Neuronal stem cell (in vitro differentiated cells): ENCODE measurements around the gene FCGR1A. TPM values are rescaled to one million over a fixed set of nuclear protein-coding genes. Genes with fewer than 3 reads are reported as not detected.
"Not testable (repeated sequence)": the region's sequence is repeated elsewhere in the genome, so short reads cannot be mapped to it uniquely, and the experiment has no call there.

ENCODE experiments used
- DNase-seq: peaks from one replicate; pipeline ENCODE4 v3.0.0-alpha.2; 2013; ENCODE audit warnings: low spot score
- H2AFZ ChIP-seq: one replicate; pipeline ENCODE4 v1.6.1; 2013; ENCODE audit warnings: mild to moderate bottlenecking, low read length, inconsistent platforms
- H2AK5ac ChIP-seq: 2 replicates; pipeline ENCODE4 v1.6.1; 2013; ENCODE audit warnings: low read depth, mild to moderate bottlenecking, inconsistent platforms, low read length, moderate library complexity, mixed read lengths
- H2BK120ac ChIP-seq: 2 replicates; pipeline ENCODE4 v1.6.1; 2013; ENCODE audit warnings: low read depth, mild to moderate bottlenecking, inconsistent platforms, low read length, moderate library complexity, mixed read lengths
- H2BK12ac ChIP-seq: one replicate; pipeline ENCODE4 v1.6.1; 2013; ENCODE audit warnings: low read length, inconsistent platforms
- H2BK15ac ChIP-seq: 2 replicates; pipeline ENCODE4 v1.6.1; 2013; ENCODE audit warnings: mild to moderate bottlenecking, low read length, inconsistent platforms, mixed read lengths
- H2BK5ac ChIP-seq: one replicate; pipeline ENCODE4 v1.6.1; 2013; ENCODE audit warnings: inconsistent platforms, mild to moderate bottlenecking, low read length, moderate library complexity
- H3K14ac ChIP-seq: one replicate; pipeline ENCODE4 v1.6.1; 2013; ENCODE audit warnings: low read length, inconsistent platforms
- H3K18ac ChIP-seq: 2 replicates; pipeline ENCODE4 v1.6.1; 2013; ENCODE audit warnings: low read length, inconsistent platforms
- H3K23ac ChIP-seq: 2 replicates; pipeline ENCODE4 v1.6.1; 2013; ENCODE audit warnings: low read depth, mild to moderate bottlenecking, mixed read lengths, low read length, inconsistent platforms; ENCODE audit not compliant: poor library complexity
- H3K27ac ChIP-seq: replicated peaks from 3 replicates; pipeline ENCODE4 v1.5.1; 2013; ENCODE audit warnings: low read length, inconsistent platforms
- H3K27me3 ChIP-seq, 3 experiments: 2 replicates each; pipeline ENCODE4 v1.6.1; 2013; ENCODE audit warnings: low read length in 3 of 3, mild to moderate bottlenecking in 2 of 3, inconsistent platforms in 1 of 3, low read depth in 1 of 3, mixed read lengths in 1 of 3, moderate library complexity in 1 of 3; ENCODE audit not compliant: control insufficient read depth in 3 of 3, insufficient read depth in 3 of 3
- H3K36me3 ChIP-seq, 2 donors: replicated peaks in 1 of 2; 2 replicates each; pipeline ENCODE4 v1.6.1; 2013; ENCODE audit warnings: low read length in 2 of 2; ENCODE audit not compliant: control insufficient read depth in 2 of 2, insufficient read depth in 2 of 2
- H3K4ac ChIP-seq: 2 replicates; pipeline ENCODE4 v1.6.1; 2013; ENCODE audit warnings: inconsistent platforms, mild to moderate bottlenecking, low read length, moderate library complexity
- H3K4me1 ChIP-seq, 2 donors: 1 replicate in 1 of 2; 2 replicates in 1 of 2; pipeline ENCODE4 v1.6.1; 2013; ENCODE audit warnings: low read length in 2 of 2, low read depth in 1 of 2; ENCODE audit not compliant: control insufficient read depth in 2 of 2, insufficient read depth in 1 of 2
- H3K4me2 ChIP-seq: one replicate; pipeline ENCODE4 v1.6.1; 2013; ENCODE audit warnings: mild to moderate bottlenecking, low read length, inconsistent platforms; ENCODE audit not compliant: insufficient read depth, poor library complexity, severe bottlenecking
- H3K4me3 ChIP-seq, 2 donors: 2 replicates each; pipeline ENCODE4 v1.5.1; 2013; ENCODE audit warnings: low read length in 2 of 2, mild to moderate bottlenecking in 2 of 2, inconsistent platforms in 1 of 2, moderate library complexity in 1 of 2
- H3K79me1 ChIP-seq: one replicate; pipeline ENCODE4 v1.6.1; 2013; ENCODE audit warnings: low read depth, mild to moderate bottlenecking, inconsistent platforms, low read length, moderate library complexity
- H3K9ac ChIP-seq: one replicate; pipeline ENCODE4 v1.6.1; 2013; ENCODE audit warnings: mild to moderate bottlenecking, low read depth, low read length, inconsistent platforms; ENCODE audit not compliant: poor library complexity
- H3K9me3 ChIP-seq, 2 donors: replicated peaks in 1 of 2; 2 replicates each; pipeline versions ENCODE3 to v1.6.1; 2013; ENCODE audit warnings: low read length in 2 of 2, mild to moderate bottlenecking in 2 of 2, inconsistent platforms in 1 of 2, low read depth in 1 of 2, mixed read lengths in 1 of 2, moderate library complexity in 1 of 2; ENCODE audit not compliant: control insufficient read depth in 2 of 2, insufficient read depth in 1 of 2
- H4K8ac ChIP-seq: one replicate; pipeline ENCODE4 v1.6.1; 2013; ENCODE audit warnings: low read depth, mild to moderate bottlenecking, inconsistent platforms, low read length, moderate library complexity
- H4K91ac ChIP-seq: one replicate; pipeline ENCODE4 v1.6.1; 2013; ENCODE audit warnings: low read length, low read depth, mild to moderate bottlenecking, inconsistent platforms; ENCODE audit not compliant: poor library complexity
- WGBS, 2 donors: extraction: QIAGEN DNeasy Blood & Tissue Kit; methylation state at CpG; one replicate each; pipeline ENCODE4 v1.1.7; 2013; ENCODE audit warnings: missing lambda C conversion rate in 2 of 2, mixed read lengths in 1 of 2; ENCODE audit not compliant: insufficient read length in 2 of 2, insufficient replicate concordance in 1 of 2; ENCODE audit errors: extremely low coverage in 2 of 2; 5-methylcytosine and 5-hydroxymethylcytosine counted together
- polyA plus RNA-seq, 2 experiments: library from polyadenylated mRNA; stranded (reverse); fragments of 200-250 nt; gene quantifications; one replicate each; pipeline ENCODE4 v1.2.3, GENCODE V29; 2013

The FCGR1A gene
- polyA plus RNA-seq (2013, experiment 1 of 2), result not detected
- polyA plus RNA-seq (2013, experiment 2 of 2), result not detected

DNA sequence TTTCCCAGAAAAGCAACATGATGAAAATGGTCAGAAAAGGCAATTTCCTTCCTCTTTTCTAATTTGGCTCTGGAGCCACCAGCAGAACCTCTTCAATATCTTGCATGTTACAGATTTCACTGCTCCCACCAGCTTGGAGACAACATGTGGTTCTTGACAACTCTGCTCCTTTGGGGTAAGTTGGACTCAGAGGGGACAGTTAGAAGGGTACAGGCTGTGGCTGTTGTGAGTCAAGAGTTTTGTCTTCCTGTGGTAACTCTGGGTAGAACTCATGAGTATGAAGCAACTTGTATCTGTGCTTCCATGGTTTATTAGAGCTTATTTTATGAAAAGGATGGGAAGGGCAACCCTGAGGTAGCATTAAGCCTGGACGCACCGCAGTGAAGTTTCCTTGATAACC, at the start of gene FCGR1A:
Gene FCGR1A, plus strand, starts transcription at position 95 of the 400 bp plus-strand sequence. Its CDS starts 50 bp downstream, at position 145.
- H3K9me3 ChIP-seq, H3K4me1 ChIP-seq, H3K23ac ChIP-seq, H2BK12ac ChIP-seq, H2AK5ac ChIP-seq, H3K27ac ChIP-seq, H3K36me3 ChIP-seq, H3K9ac ChIP-seq, H3K4me3 ChIP-seq, H3K14ac ChIP-seq, H2BK120ac ChIP-seq, H4K8ac ChIP-seq, H3K27me3 ChIP-seq, H3K79me1 ChIP-seq, DNase-seq, H3K4me2 ChIP-seq, H3K4ac ChIP-seq, H2AFZ ChIP-seq, H2BK15ac ChIP-seq, H4K91ac ChIP-seq, H3K18ac ChIP-seq, H2BK5ac ChIP-seq: not testable (repeated sequence)
- no CpG with 5 or more reads among the region's 2 CpGs for WGBS, 2 donors

DNA sequence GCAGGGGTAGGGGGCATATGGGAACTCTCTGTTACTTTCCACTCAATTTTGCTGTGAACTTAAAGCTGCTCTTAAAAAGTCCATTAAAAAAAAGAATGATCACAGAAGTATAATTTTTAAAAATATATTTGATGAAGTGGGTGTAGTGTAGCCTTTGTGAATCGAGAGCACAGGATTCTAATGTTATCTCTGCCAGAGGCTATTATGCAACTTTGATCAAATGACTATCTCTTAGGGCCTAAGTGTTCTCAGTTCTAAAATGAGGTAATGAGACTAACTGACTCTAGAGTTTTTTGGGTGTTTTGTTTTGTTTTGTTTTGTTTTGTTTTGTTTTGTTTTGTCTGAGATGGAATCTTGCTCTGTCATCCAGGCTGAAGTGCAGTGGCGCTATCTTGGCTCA, 49.7 kb upstream of the FCGR1A start:
- WGBS, 2 donors, result no CpG with 5 or more reads among the region's 2 CpGs
- H3K9ac ChIP-seq, result not testable (repeated sequence)

DNA sequence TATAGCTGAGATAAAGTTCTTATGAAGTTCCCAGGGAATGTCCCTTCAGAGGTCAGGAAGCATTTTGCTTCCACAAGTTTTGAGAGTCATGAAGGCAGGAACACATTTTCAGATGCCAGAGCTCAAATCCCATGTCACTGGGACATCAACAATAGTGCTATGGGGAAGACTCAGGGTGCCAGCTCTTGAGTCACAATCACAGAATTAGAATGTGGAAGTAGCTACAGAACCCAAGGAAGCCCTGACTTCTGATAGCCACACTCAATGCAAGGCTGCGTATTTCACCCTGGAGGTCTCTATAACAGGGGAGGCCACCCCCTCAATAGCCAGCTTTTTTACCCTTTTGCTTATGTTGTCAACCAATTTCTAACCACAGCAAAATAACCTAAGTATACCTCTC, 47.8 kb upstream of the FCGR1A start:
- H3K4me3 ChIP-seq, H2BK12ac ChIP-seq, DNase-seq, H3K4me1 ChIP-seq, H3K4me2 ChIP-seq, H2AFZ ChIP-seq, H3K36me3 ChIP-seq, H4K8ac ChIP-seq, H3K9ac ChIP-seq, H2BK120ac ChIP-seq, H2BK15ac ChIP-seq, H3K18ac ChIP-seq, H3K27ac ChIP-seq, H3K9me3 ChIP-seq, H3K23ac ChIP-seq, H3K14ac ChIP-seq, H3K27me3 ChIP-seq, H4K91ac ChIP-seq, H3K79me1 ChIP-seq, H3K4ac ChIP-seq, H2AK5ac ChIP-seq, H2BK5ac ChIP-seq: not testable (repeated sequence)
- WGBS, 2 donors, result no CpG with 5 or more reads among the region's 1 CpG

More for the DNA sequence above, 49.7 kb upstream of the FCGR1A start:
- H3K4ac ChIP-seq, H2BK12ac ChIP-seq, H2BK15ac ChIP-seq, H2BK5ac ChIP-seq, H3K23ac ChIP-seq, H3K36me3 ChIP-seq, H2AK5ac ChIP-seq, H3K79me1 ChIP-seq, H4K91ac ChIP-seq, H3K18ac ChIP-seq, H4K8ac ChIP-seq, DNase-seq, H2AFZ ChIP-seq, H3K4me3 ChIP-seq, H3K27me3 ChIP-seq, H2BK120ac ChIP-seq, H3K4me1 ChIP-seq, H3K9me3 ChIP-seq, H3K14ac ChIP-seq, H3K27ac ChIP-seq, H3K4me2 ChIP-seq: not testable (repeated sequence)

DNA sequence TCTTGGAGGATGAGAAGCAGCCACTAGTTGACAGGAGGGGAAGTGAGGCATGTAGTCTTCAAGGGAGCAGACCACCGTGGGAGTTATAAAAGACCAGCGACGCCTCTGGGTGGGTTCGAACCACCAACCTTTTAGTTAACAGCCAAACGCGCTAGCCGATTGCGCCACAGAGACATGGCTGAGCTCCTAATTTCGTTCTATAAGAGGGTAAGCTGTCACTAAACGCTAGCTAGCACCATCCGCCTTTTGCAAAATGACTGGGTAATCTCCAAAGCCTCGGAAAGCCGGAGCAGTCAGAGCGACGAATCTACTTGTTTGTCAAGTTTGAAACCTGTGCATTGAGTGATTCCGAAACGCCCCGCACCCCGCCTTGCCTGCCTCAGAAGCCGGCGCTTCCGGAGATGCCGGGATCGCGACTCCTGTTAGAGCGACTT, 42.3 kb upstream of the FCGR1A start:
- not testable (repeated sequence) for H3K36me3 ChIP-seq, H3K9me3 ChIP-seq, H3K27me3 ChIP-seq, H3K23ac ChIP-seq, H3K27ac ChIP-seq, H2BK5ac ChIP-seq, H2BK120ac ChIP-seq, H3K79me1 ChIP-seq, H4K91ac ChIP-seq, H4K8ac ChIP-seq, H2AK5ac ChIP-seq, H2AFZ ChIP-seq, H2BK15ac ChIP-seq, H3K4me1 ChIP-seq, H3K18ac ChIP-seq, H3K4ac ChIP-seq, H3K14ac ChIP-seq, H3K9ac ChIP-seq, H2BK12ac ChIP-seq
- DNase-seq, result peak; percentile 18
- H3K4me3 ChIP-seq, result peak overlapping the region in 1 of 2 donors; percentile 72
- no CpG with 5 or more reads among the region's 26 CpGs for WGBS, 2 donors
- peak overlapping the region; percentile 31 for H3K4me2 ChIP-seq
